RCC 7860 (cell line): Measurements from ENCODE around the gene SUDS3.

Experiments
- DNase-seq: peaks from one replicate; pipeline ENCODE4 v3.0.0-alpha.2; 2015; ENCODE audit warnings: low spot score
- FAIRE-seq: peaks from 2 replicates; lab custom pipeline; 2012; peaks lifted over from hg19 to GRCh38; lab: Jason Lieb, UNC

The SUDS3 gene

GRCh38 chr12:118356809-118357256 is 19.5 kb upstream of the SUDS3 start:
- DNase-seq (peak; percentile 40), FAIRE-seq (no peak)

GRCh38 chr12:118357257-118358007 is 18.9 kb upstream of the SUDS3 start:
- FAIRE-seq (no peak), DNase-seq (peak; percentile 4)

DNA sequence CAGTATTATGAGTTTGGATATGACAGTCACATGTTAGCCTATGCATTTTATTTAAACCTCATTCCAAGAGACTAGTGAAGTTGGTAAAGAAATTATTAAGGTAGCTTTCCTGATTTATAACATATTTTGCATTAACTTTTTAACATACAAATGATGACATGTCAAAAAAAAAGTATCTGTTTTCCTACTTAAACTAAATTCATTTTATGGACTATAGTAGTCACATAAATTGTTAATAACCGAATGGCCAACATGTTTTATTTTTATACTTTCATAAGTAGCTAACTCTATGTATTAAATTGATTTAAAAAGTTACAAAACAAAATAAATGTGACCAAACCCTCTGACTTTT is 18.4 kb upstream of the SUDS3 start:
- no peak for FAIRE-seq

GRCh38 chr12:118358612-118359540 is 17.5 kb upstream of the SUDS3 start:
- DNase-seq (no peak), FAIRE-seq (no peak)

More for the DNA sequence above, 18.4 kb upstream of the SUDS3 start:
- no peak for DNase-seq

GRCh38 chr12:118359541-118359915 is 16.8 kb upstream of the SUDS3 start:
- no peak for DNase-seq
- no peak for FAIRE-seq

GRCh38 chr12:118361092-118361404 is 15.3 kb upstream of the SUDS3 start:
- DNase-seq (no peak), FAIRE-seq (no peak)

GRCh38 chr12:118361889-118362288 is 14.5 kb upstream of the SUDS3 start:
- DNase-seq (no peak), FAIRE-seq (no peak)

DNA sequence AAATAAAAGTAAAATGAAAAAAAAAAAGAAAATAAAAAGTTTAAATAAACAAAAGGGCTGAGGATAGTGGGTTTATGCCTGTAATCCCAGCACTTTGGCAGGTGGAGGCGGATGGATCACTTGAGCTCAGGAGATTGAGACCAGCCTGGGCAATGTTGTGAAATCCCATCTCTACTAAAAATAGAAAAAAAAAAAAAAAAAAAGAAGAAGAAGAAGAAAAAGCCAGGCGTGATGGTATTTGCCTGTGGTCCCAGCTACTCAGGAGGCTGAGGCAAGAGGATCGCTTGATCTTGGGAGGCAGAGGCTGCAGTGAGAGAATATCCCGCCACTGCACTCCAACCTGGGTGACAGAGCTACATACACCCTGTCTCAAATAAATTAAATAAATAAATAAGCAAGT is 7.5 kb upstream of the SUDS3 start:
- no peak for FAIRE-seq
- DNase-seq: no peak

DNA sequence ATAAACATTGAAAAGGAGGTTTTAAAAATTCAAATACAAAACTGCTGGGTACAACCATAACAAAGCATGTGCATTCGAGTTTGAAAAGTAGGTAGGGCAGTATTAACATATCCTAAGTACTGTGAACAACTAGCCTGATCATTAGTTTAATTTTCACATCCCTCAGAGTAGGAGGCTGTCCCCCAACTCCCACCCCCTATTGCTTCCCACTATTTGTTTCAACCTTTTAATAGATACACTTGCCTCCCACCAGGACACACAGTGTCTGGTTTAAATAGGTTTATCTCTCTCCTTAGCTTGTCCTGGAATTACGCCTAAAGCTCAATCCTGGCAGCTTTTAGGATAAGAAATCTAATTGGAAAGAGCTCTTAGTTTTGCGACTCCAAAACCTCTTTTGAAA is 5.8 kb upstream of the SUDS3 start:
- FAIRE-seq (no peak), DNase-seq (no peak)

GRCh38 chr12:118371321-118372282 is 4.8 kb upstream of the SUDS3 start:
- no peak for FAIRE-seq
- no peak for DNase-seq

GRCh38 chr12:118372541-118373495 is 3.5 kb upstream of the SUDS3 start, which contains the start of gene TAOK3:
TAOK3 (minus strand) TSS chr12:118372907; CDS start chr12:118255567, 117,340 bp downstream.
- FAIRE-seq: peak; percentile 53
- DNase-seq: peak; percentile 96

GRCh38 chr12:118373616-118374015 is 2.7 kb upstream of the SUDS3 start:
- DNase-seq (no peak), FAIRE-seq (no peak)

- FAIRE-seq: no peak
- DNase-seq: no peak
These were observed 2.1 kb upstream of the SUDS3 start for GRCh38 chr12:118374126-118374725.

- DNase-seq (no peak), FAIRE-seq (no peak)
These were observed 1.4 kb upstream of the SUDS3 start for GRCh38 chr12:118374909-118375308.

GRCh38 chr12:118375348-118375747 is 1.0 kb upstream of the SUDS3 start:
- no peak for FAIRE-seq
- DNase-seq: no peak

DNA sequence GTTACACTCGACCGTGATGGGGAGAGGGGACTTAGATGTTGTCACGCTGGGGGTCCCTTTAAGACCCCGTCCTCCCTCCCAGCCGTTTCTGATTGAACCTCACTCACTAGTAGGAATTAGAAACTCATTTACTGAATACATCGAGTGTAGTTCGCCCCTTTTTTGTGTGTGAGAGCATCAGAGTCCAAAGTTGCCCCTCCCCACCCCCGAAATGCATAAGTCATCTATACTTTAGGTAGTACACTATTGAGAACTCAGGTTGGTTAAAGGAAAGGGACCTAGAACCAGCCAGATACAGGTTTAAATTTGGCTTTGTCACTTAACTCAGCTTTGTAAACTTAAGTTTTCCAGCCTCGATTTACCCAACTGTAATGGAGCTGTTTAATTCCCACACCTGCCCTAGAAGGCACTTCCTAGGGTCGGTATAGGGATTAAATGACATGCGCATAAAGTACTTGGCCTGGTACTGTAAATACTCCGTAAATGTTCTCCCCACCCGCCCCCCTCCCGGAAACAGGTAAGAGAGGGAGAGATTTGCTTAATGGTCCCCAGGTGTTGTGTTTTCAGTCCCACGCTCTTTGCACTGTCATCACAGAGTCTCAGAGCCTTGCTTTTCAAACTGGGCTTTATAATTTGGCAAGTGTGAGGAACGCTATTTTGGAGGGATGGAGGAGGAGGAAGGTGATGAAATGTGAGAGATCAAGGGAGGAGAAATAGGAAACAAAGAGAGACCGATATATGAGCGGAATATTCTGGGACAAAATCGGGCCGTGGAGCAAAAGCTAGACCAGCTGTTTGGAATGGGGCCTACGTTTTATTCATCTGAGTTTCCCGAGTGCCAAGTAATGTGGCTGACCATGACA is 897 bp downstream of the SUDS3 start:
- FAIRE-seq (no peak), DNase-seq (no peak)

DNA sequence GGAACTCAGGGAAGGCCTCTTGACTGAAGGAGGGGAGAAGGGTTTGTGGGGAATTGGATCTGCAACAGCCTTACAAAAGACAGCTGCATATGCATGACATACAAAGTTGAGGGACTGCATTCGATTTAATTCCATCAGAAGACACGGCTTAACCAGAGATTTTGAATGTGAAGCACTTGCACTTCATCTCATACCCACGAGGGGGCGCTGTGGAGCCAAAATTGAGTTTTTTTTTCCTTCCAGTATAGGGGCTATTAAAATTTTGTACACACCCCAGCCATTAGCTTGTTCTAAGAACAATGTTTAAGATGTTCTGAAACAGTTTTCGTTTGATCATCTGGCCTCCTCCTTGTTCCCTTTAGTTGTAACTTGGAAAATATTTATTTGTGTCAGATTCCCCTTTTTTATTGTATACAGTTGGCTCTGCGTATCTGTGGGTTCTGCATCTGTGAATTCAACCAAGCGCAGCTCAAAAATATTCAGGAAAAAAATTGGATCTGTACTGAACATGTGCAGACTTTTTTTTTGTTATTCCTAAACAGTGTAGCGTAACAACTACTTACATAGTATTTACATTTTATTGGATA is 1.6 kb downstream of the SUDS3 start:
- FAIRE-seq: peak; percentile 53
- peak; percentile 33 for DNase-seq

DNA sequence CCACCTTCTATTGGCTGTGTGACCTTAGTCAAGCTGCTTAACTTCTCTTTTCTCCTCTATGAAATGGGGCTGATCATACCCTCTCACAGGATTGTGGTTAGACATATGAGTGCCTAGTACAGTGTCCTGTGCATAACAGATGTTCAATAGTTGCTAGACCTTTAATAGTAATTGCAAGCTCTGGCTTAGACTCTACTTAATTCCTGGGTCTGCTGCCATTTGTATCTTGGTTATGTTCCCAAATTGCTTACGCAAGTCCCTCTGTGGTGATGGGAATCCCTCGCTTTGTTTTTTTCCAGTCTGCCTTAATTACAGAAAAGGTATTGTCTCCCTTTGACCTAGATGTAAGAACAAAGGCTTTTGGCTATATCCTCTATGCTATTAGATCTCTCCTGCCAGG is 15.1 kb downstream of the SUDS3 start:
- FAIRE-seq (no peak), DNase-seq (no peak)
